Epithelial cell of umbilical artery (primary cell): ENCODE measurements around the gene PAFAH1B1. TPM values are rescaled to one million over a fixed set of nuclear protein-coding genes. Genes with fewer than 3 reads are reported as not detected.

ENCODE experiments used
- total RNA-seq: library from RNA; depleted of rRNA; stranded (reverse); fragments of >200 nt; gene quantifications from 2 replicates; pipeline ENCODE4 v1.2.3, GENCODE V29; 2014

PAFAH1B1 gene
- total RNA-seq, result 85.3 and 112 TPM in 2 replicates

GRCh38 chr17:2592971-2593820 lies at the start of gene PAFAH1B1:
Gene PAFAH1B1 (plus strand): TSS chr17:2593654. CDS start chr17:2638289, 44,635 bp downstream.

GRCh38 chr17:2711608-2712299 lies 118.3 kb downstream of the PAFAH1B1 start, which contains the start of gene CLUH:
Gene CLUH (minus strand): TSS chr17:2711764. CDS start chr17:2711661, 103 bp downstream.

Other genes starting within 250 kb of the PAFAH1B1 start
- 1.4 and 1.6 TPM in 2 replicates for gene MNT, start 192.6 kb upstream of the PAFAH1B1 start, total RNA-seq
- gene METTL16, start 81.8 kb upstream of the PAFAH1B1 start, total RNA-seq, result 16.9 and 17.2 TPM in 2 replicates
- gene CLUH, start 118.1 kb downstream of the PAFAH1B1 start, total RNA-seq, result 38.0 and 44.7 TPM in 2 replicates
- gene CCDC92B, start 156.0 kb downstream of the PAFAH1B1 start, total RNA-seq, result not detected in 2 replicates
- 0.15 and 0.65 TPM in 2 replicates for gene RAP1GAP2, start 202.8 kb downstream of the PAFAH1B1 start, total RNA-seq